ENCODE results near the gene HS6ST1.

The HS6ST1 gene

DNA sequence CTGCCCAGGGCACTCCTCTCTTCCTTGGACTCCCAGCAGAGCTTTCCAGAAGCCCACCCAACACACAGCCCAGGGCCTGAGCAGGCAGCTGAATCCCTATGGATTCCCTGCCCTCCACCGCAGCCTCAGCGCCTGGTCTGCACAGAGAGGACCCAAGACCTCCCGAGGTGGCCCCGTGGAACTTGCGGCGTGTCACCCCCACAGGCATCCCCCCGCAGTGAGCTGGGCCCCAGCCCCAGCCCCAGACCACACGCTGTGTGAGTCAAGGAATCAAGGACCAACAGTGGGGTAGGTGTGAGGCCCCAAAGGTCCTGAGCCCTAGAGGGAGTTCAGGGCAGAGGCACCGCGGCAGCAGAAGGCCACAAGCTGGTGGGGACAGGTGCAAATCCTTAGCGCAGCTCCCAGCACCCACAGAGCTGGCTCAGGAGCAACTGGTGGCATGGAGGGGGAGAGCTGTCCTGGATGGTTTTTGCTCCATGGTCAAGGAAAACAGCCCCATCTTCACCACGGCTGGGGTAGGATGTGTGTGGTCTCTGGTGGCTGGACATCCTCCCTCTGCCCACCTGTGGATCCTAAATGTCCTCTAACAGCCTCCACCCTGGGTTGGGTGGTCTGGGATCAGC, 8.5 kb downstream of the HS6ST1 start:
- no peak for DNase-seq (ENCODE audit: low read depth)

DNA sequence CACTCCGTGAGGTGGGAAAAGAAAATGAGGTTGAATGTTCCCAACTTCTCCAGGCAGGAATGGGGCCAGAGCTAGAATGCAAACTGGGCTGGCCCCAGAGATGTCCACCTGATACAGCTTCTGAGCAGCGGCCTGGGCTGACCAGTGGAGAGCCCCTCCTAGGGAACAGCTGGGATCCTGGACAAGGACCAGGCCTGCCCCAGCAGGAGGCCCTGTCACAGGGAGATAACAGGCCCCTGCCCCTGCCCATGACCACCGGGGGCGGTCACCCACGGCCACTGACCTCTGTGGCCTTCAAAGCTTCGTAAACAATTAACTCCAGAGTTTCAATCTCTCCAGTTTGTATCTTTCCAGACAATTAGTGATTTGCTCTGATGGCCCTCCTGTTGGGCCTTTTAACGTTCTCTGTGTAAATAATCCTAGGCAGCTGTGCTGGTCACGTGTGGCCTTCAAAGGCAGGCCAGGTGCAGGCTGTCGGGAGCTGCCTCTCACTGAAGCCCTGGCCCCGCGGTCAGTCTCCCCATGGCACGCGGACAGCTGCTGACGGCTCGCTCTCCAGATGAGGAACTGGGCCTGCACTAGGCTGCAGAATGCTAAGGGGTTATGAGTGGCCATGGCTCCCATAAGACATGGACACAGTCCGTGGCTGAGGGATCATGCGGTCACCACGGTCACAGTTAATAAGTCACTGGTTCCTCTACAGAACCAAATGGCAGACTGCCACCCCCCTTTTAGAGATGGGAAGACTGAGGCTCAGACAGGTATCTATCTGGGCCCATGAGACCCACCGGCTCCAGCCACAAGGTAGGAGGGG, 9.2 kb downstream of the HS6ST1 start:
- no peak for DNase-seq (ENCODE audit: low read depth)

DNA sequence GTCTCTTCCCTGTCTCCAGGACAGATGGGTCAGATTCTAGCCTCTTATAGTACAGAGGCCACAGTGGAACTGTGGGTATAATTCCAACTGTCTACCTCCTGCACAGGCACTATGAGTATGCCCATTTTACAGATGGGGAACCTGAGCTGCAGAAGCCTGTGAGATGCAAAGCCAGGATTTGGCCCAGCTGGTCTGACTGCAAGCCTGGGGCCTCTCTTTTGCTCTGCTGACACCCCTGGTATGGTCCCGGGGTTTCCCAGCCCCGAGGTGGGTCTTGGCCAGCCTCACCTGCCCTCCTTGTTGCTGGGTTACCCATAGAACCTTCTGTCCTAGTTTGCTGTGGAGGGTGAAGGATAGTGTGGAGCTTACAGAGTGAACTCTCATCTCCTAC, 9.8 kb downstream of the HS6ST1 start:
- DNase-seq (ENCODE audit: low read depth): no peak

DNA sequence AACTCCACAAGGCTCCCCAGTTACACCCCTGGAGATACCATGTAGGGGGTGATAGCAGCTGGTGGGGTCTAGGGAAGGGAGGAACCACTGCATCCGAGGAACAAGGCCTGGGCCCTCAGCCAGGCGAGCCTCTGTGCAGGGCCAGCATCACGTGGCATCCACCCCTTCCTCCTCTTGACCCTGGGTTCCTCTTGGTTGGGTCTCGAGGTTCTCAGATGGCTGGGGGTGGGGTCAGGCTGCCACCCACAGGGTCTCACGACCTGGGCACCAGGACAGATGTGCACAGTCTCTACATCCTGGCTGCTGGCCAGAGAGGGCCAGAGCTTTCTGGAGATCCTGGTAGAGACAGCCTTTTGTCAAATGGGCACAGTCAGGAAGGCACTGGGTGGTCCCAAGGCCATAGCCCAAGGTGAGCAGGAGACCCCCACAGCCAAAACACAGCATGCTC, 10.4 kb downstream of the HS6ST1 start:
- no peak for DNase-seq (ENCODE audit: low read depth)

DNA sequence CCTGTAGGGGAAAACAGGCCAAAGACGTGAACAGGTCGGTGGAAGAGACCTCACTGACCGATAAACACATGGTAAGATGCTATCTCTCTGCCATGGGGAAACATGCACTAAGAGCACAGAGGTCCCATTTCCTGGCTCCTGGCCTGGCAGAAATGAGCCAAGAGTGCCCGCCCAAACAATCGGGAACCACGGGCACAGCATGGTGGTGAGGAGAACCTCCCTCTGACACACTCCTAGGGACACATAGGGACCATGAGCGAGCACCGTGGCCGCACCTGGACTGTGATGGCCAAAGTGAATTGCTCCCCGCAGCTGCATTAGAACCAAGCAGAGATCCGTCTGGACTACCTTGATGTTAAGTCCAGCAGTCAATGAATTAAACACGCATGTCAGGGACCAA, 11.1 kb downstream of the HS6ST1 start:
- no peak for DNase-seq (ENCODE audit: low read depth)

DNA sequence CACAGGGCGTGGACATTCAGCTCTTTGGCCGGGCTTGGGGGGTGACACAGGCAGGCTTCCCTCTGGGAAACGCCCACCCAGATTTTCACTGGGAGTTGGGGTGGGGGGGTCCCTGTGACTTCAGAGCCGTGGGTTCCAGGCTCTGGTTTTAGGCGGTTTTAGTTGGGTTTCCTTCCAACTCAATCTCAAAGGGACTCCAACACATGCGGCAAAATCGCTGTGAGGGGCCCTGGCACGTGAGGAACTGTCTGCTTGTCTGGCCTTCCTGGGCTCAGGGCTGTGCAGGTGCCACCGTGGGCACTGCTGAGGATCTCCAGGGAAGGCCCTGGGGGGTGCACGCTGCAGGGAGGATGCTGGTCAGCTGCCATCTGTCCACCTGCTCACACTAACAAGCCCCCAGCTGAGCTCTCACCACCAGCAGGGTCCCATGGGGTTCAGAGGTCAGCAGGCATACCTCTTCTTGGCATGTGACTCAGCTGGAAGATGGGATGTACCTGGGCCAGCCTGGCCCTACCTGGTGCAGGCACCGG, 11.7 kb downstream of the HS6ST1 start:
- no peak for DNase-seq (ENCODE audit: low read depth)

DNA sequence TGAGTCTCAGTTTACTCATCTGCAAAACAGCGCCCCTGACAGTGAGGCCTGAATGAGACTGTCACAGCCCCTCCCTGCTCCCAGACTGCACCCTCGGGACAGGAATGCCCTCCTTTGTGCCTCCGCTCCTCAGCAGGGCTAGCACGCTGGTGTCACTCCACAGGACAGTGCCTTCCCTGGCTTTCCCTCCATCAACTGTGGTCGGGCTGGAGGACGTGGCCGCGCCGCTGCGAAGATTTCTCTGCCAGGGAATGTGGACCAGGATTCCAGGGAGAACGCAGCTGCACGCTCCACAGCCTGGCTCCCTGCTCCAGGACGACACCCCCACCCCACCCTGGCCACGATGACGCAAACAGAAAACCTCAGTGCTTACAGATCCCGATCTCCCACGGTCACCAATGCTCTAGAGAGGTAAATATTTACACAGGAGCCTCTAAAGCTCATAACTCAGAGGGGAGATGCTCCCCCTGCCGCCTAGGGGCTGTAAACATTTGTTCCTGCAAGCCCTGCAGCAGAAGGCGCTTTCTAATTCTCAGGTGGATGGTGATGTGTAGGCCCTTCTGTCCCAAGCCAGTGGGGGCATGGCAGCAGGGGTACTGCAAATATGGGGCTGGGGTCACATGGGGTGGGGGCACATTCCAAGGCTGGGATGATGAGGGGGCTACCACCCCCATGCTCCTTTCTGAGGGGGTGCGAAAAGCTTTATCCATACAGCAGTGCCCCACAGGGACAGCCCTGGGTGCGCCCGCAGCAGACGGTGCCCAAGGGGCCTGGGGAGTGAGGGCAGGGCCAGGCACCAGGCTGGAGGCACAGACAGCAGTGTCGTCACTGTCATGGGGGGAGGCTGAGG, 12.4 kb downstream of the HS6ST1 start:
- no peak for DNase-seq (ENCODE audit: low read depth)

DNA sequence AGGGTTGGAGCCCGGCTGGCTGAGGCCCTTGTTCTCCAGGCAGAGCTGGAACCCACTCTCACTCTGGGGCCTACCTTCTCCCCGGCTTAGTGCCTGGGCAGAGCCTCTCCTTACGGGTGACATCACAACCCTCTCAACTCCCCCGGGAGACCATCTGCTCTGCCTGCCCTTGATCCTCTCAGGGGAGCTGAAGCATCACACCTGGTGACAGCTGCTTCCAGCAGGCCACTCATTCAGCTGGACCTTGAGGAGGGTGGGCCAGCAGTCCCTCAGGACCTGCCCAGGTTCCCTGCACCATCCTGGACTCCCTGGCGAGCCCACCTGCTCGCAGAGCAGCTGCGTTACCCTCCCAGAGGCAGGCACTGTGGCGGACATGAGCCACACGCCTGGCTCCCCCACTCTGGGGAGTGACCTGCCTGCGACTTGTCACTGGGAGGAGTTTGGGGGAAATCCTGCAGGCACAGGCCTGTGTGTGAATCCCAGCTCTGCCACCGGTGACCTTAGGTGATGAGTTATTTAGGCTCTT, 13.1 kb downstream of the HS6ST1 start:
- DNase-seq (ENCODE audit: low read depth): no peak

DNA sequence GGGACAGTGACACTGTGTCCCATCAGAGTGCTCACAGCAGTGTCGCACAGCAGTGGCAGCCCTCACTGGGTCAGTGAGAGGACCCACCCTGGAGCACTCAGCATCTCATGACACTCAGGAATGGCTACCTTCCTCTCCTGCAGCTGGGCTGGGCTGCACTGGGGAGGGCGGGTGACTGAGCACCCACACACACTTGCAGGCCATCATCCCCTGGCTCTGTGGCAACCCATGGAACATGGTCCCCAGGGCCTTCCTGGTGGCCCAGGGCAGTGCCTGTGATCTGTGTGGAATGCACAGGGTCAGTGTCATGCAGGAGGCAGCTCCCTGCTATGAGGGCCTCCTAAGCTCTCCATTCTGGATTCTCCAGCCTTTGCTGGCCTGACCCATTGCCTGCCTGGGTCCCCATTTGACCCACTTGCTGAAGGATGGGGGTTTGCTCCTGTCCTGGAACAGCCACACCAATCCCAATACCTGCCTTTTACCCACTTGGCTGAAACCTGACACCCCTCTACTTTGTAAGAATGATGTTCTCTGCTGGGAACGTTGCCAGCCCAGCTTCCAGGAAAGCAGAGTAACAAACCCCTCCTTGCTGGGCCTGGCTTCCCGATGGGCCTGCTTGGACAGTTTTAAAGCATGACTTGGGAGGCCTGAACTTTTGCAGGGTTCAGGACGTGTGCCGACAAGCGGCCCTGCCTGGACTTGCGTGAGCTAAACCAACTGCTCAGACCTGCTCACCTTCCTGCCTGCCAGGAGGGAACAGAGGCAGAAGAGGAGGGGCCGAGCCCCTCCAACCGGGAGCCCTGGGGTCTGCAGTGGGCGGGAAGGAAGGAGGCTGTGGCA, 13.7 kb downstream of the HS6ST1 start:
- no peak for DNase-seq (ENCODE audit: low read depth)

DNA sequence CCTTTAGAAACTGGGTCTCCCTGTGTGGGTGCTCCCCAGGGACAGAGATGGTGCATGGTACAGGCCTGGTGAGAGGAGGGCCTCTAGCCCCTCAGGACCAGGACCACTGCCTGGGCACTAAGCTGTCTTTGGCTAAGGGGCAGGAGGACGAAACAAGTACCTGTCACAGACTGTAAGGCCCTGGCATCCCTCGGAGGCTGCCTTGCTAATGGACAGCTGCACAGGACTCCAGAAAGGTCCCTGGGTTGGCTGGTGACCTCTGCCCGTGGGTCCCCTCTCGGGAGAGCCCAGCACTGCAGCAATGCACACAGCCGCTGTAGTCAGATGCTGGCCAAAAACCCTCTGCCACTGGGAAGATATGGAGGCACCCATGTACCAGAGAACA, 14.3 kb downstream of the HS6ST1 start:
- DNase-seq (ENCODE audit: low read depth): no peak

DNA sequence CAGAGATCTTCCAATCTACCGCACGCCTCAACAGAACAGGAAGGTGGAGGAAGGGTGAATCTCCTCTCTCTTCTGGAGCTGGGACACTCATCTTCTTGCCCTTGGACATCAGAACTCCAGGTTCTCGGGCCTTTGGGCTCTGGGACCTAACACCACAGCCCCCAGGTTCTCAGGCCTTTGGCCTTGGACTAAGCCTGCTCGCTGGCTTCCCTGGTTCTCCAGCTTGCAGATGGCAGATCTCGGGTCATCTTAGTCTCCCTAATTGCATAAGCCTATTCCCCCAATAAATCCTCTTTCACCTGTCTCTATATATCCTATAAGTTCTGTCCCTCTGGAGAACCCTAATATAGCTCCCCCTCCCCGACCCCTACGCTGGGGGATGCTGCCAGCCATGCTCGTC, 14.8 kb downstream of the HS6ST1 start:
- no peak for DNase-seq (ENCODE audit: low read depth)

DNA sequence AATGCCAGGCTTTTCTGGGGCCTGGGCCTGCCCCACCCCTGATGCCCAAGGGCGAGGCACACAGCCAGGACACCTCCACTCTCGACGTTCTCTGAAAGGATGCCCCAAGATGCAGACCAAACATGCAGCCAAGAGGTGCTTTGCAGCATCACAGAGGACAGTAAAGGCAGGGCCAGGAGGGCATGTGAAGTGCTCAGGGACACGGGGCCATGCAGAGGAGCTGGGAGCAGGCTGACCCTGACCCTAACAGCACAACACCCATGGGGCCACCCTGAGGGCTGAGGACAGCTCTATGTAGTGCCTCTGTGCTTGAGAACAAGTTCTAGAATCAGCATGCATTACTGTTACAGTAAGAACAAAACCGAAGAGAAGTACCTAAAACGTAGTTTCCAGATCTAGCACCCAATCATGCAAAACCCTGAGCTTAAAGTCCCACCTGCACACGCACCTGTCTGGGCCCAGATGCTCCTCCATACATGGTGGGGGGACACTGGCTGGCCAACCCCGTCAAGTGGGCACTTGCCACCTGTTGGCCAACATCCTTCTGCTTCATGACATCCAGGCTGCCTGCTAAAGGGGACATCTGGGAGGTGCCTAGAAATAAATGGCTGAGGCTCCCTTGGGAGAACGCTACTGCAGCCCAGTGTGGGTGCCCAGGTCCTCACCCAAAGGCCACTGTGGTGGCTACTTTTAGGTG, 15.4 kb downstream of the HS6ST1 start:
- DNase-seq (ENCODE audit: low read depth): no peak

DNA sequence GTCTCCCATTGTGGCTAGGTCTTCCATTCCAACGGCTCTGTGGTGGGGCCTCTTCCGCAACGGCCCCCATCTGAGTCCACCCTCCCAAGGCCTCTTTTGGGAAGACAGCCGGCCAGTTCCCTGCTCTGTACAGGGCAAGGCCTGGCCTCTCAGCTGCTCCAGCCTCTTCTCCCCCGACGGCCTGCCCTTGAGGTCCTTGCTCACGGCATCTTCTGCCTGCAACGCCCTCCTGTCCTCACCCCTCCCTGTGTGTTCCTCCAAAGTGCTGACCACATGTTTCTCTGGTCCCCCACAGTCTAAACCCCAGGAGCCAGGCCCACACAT, 16.0 kb downstream of the HS6ST1 start:
- DNase-seq (ENCODE audit: low read depth): no peak

DNA sequence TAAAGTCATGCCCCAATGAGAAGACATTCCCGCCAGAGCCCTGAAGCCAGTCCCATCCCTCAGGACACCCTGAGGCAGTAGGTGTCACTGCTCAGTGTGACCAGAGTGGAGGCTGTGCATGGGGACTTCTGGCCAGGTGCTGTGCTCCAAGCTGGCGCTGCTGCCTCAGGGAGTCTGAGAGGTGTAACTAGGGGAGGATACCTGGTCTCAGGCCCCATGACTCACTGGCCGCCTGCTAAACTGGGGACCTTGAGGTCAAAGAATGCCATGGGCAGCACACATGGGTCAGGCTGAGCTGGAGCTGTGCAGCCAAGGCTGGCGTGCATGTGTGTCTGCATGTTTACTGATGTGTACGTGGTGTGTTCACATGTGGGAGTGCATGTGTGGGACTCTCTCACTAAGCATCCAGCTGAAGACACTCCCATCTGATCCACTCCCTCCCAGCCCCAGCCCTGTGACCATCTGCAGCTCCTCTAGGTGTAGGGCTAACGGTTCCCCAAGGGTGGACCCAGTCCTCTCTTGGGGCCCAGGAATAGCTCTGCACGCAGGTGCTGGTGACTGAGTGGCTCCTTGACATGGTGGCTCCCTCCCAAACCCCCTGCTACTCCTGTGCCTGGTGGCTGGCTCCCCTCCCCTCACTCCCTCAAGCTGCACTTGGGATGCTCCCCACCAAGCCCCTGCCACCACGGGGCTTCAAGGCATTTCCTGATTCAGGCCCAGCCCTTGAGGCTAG, 16.5 kb downstream of the HS6ST1 start:
- no peak for DNase-seq (ENCODE audit: low read depth)

DNA sequence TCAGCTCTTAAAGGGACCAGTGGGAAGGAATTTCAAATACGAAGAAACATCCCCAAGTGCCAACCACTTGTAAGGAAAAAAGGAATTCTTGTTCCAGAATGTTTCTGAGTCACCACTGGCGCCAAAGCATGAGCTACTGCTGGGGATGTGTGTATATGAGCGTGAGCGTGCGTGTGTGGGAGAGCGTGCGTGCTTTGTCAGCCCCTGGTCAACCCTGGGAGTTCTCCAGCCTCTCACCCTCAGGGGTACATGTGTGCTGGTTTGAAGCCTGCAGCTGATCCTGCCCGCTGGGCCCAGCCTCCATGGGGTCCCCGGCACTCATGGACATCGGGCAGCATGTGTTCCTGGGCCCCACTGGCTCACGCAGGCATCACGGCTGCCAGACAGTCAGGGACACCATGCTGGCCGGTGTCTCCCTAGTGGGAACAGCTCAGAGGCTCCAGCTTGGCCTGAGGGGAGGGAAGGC, 17.1 kb downstream of the HS6ST1 start:
- no peak for DNase-seq (ENCODE audit: low read depth)

DNA sequence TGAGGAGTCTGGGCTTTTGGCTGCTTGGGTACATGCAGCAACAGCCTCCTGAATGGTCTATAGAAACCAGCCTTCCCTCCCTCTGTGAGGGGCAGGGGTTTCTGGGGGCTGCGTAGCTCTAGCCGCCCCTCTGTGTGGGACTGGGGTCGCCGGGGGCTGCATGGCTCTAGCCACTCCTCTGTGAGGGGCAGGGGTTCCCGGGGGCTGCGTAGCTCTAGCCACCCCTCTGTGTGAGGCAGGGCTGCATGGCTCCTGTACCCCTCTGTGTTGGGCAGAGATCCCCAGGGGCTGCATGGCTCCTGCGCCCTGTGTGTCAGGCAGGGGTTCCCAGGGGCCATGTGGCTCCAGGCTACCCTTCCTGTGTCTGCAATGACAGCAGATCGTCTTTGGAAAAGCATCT, 17.6 kb downstream of the HS6ST1 start:
- DNase-seq (ENCODE audit: low read depth): no peak

DNA sequence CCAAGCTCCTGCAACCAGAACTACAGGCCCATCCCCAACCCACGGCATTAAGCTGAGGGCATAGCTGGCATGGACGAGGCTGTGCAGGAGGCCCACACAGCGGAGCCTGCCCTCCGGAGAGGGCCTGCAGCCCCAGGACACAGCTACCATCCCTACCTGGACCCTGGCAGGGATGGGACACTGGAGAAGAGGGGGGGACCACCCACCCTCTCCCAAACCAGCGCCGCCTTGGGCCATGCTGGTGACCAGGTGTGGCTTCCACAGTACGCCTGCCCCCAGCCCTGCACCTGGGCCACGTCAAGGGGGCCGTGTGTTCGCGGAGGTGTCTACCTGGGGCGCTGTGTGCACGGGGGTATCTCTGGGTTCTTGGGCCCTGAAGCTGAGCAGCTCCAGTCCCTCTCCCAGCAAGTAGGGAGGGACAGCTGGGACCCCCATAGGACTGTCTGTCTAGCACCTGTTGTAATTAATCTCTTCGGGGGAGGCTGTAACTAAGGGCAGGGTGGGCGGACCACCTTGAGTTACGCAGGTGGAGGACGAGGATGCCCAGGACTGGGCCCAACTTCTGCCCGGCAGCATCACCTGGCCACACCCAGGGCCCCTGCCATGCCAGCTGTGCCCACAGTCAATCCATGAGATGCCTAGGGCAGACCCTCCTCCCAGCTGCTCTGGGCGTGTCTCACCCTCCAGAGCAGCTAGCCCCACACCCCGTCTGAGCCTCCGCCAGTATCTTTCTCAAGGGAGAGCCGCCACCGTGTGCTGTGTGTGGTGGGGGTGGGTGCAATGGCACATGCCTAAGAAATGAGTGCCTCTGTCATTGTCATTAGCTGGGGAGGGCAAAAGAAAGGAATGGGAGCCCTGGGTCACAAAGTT, 18.3 kb downstream of the HS6ST1 start:
- no peak for DNase-seq (ENCODE audit: low read depth)

DNA sequence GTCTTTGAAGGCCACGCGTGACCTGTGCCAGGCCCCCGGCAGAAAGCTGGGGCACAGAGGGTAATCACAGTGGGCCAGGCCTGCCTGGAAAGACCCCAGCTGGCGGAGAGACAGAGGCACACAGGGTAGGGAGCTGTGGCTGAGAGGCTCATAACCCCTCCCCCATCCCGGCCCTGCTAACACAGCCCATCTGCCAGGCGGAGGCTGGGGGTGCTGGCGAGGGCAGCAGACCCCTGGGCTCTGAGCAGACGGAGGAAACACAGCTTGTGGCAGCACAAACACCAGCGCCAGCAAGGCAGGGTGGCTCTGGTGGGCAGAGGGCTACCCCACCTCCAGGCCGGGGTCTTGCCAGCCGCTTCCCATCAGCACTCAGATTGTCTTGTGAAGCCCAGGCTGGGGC, 19.0 kb downstream of the HS6ST1 start:
- no peak for DNase-seq (ENCODE audit: low read depth)

DNA sequence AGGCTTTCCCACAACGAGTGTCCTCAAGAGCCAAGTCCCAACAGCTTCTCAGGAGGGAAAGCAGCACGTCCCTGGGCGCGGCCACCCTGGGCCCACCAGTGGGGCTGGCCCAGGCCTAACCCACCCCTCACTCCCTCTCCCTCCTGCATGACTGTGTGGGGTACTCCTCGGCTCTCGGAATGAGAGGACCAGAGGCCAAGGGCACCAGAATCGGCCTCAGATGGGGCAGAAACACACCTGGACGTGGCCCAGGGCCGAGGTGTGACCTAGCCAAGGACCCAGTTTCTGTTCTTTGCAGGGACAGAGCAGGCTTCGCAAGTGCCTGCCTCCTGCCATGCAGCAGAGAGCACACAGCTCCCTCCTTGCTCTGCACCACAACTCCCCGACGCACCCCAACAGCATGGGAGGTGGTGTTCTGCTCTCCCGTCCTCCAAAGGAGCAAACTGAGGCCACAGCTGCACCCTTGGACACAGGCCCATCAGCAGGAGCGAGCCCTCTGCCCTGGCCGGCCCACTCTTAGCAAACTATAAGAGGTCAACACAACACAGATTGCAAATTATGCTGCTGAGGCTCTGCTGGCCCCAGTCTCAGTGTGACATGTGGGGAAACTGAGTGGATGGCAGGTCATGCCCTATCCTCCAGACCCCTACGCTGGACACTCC, 19.7 kb downstream of the HS6ST1 start:
- no peak for DNase-seq (ENCODE audit: low read depth)

Measured in activated T-cell treated with anti-CD3 and anti-CD28 coated beads for 1 hour (primary cell).